HCT116 (cell line): ENCODE results near the gene HERC3. TPM values are rescaled to one million over a fixed set of nuclear protein-coding genes. Genes with fewer than 3 reads are reported as not detected.
A peak's percentile ranks its signal among the peaks of the same experiment; 100 is the strongest.

Experiments
- ATAC-seq: fragments of 200-7000 bp; cut with Tn5 transposase; 2 replicates; pipeline ENCODE4 v1.9.1; 2020; ENCODE audit warnings: mild to moderate bottlenecking, moderate library complexity
- BruUV-seq: library from RNA; stranded (reverse); fragments of 400-500 nt; replicated peaks from 2 replicates; lab custom pipeline; 2021; lab: Mats Ljungman, UMichigan
- CTCF ChIA-PET: fragments of 300-600 bp; sonication (Branson Sonifier 250); formaldehyde crosslinking; loops from one replicate; lab custom pipeline; 2021; ENCODE audit warnings: antibody characterized with exemption; lab: Charles Lee
- POLR2A ChIA-PET: fragments of 300-600, 350-600 bp; sonication (Branson Sonifier 250); formaldehyde crosslinking; loops from one replicate; lab custom pipeline; 2021; ENCODE audit warnings: antibody characterized with exemption; lab: Charles Lee
- RAD21 ChIA-PET, 2 experiments: fragments of 300-600 bp; sonication (Branson Sonifier 250); formaldehyde crosslinking; loops; one replicate each; lab custom pipeline; 2023; ENCODE audit warnings: low total read pairs in 2 of 2; ENCODE audit not compliant: uncharacterized antibody in 2 of 2, unreplicated experiment in 2 of 2, low non-redundant PET in 1 of 2; lab: Charles Lee
- DNase-seq: peaks from one replicate; pipeline ENCODE4 v3.0.0-alpha.2; 2010; ENCODE audit warnings: low read depth, low spot score
- H2AFZ ChIP-seq: fragments of 200-600 bp; shearing (Covaris generic), sonication (generic); 2 replicates; pipeline ENCODE4 v1.6.1; 2017; ENCODE audit warnings: low read depth, mixed run types, mixed read lengths, antibody characterized with exemption, low read length; ENCODE audit not compliant: poor library complexity, severe bottlenecking
- H3K27ac ChIP-seq: 2 replicates; pipeline ENCODE4 v1.5.1; 2012; ENCODE audit warnings: low read depth, low read length
- H3K27me3 ChIP-seq: fragments of 200-600 bp; sonication (generic); 2 replicates; pipeline ENCODE4 v1.6.1; 2016; ENCODE audit warnings: mixed run types, low read length, mixed read lengths; ENCODE audit not compliant: insufficient read depth
- H3K36me3 ChIP-seq, 2 experiments: fragments of 200-500 bp in 1 of 2; fragments of 200-600 bp in 1 of 2; sonication (Bioruptor generic) in 1 of 2; sonication (generic) in 1 of 2; 2 replicates each; pipeline versions ENCODE4 v1.5.1 to v1.6.1; 2014 to 2016; ENCODE audit warnings: low read length in 2 of 2, inconsistent platforms in 1 of 2, mixed read lengths in 1 of 2, mixed run types in 1 of 2; ENCODE audit not compliant: insufficient read depth in 2 of 2, control insufficient read depth in 1 of 2
- H3K4me1 ChIP-seq, 2 experiments: fragments of 200-600 bp in 1 of 2; sonication (generic) in 1 of 2; 2 replicates each; pipeline versions ENCODE4 v1.5.1 to v1.6.1; 2012 to 2017; ENCODE audit warnings: low read length in 2 of 2, inconsistent platforms in 1 of 2, mild to moderate bottlenecking in 1 of 2, mixed read lengths in 1 of 2, mixed run types in 1 of 2, moderate library complexity in 1 of 2; ENCODE audit not compliant: insufficient read depth in 2 of 2, control insufficient read depth in 1 of 2
- H3K4me2 ChIP-seq: fragments of 200-600 bp; sonication (generic); 2 replicates; pipeline ENCODE4 v1.6.1; 2017; ENCODE audit warnings: mixed run types, low read length, mixed read lengths
- H3K4me3 ChIP-seq, 2 experiments: fragments of 200-600 bp in 1 of 2; sonication (generic) in 1 of 2; replicated peaks in 1 of 2; 2 replicates each; pipeline ENCODE4 v1.5.1; 2011 to 2016; ENCODE audit warnings: low read length in 2 of 2, control low read depth in 1 of 2, low read depth in 1 of 2, mild to moderate bottlenecking in 1 of 2, mixed read lengths in 1 of 2, mixed run types in 1 of 2
- H3K79me2 ChIP-seq: fragments of 200-600 bp; sonication (generic); 2 replicates; pipeline ENCODE4 v1.6.1; 2017; ENCODE audit warnings: mild to moderate bottlenecking, mixed run types, low read length, moderate library complexity, mixed read lengths; ENCODE audit not compliant: insufficient read depth
- H3K9ac ChIP-seq: fragments of 200-600 bp; sonication (generic); 2 replicates; pipeline ENCODE4 v1.6.1; 2016; ENCODE audit warnings: low read length, mixed read lengths
- H3K9me2 ChIP-seq: fragments of 200-600 bp; sonication (generic), shearing (Covaris generic); 2 replicates; pipeline ENCODE4 v1.6.1; 2017; ENCODE audit warnings: mixed run types, mild to moderate bottlenecking, moderate library complexity; ENCODE audit not compliant: insufficient read depth
- H3K9me3 ChIP-seq, 2 experiments: fragments of 200-500 bp in 1 of 2; fragments of 200-600 bp in 1 of 2; sonication (Bioruptor generic) in 1 of 2; sonication (generic) in 1 of 2; 2 replicates each; pipeline ENCODE4 v1.6.1; 2014 to 2017; ENCODE audit warnings: low read length in 2 of 2, mixed read lengths in 2 of 2, inconsistent platforms in 1 of 2, low read depth in 1 of 2, mild to moderate bottlenecking in 1 of 2, mixed run types in 1 of 2, moderate library complexity in 1 of 2; ENCODE audit not compliant: control insufficient read depth in 1 of 2, insufficient read depth in 1 of 2
- H4K20me1 ChIP-seq: fragments of 200-600 bp; sonication (generic), shearing (Covaris generic); 2 replicates; pipeline ENCODE4 v1.6.1; 2017; ENCODE audit warnings: mixed run types, mild to moderate bottlenecking, moderate library complexity; ENCODE audit not compliant: insufficient read depth
- ATF3 ChIP-seq: IDR thresholded peaks from 2 replicates; pipeline ENCODE4 v1.6.1; 2012
- EZH2 ChIP-seq: fragments of 200-600 bp; sonication (generic); IDR thresholded peaks from 2 replicates; pipeline ENCODE4 v1.6.1; 2017; ENCODE audit warnings: antibody characterized with exemption, mixed run types
- RAD21 ChIP-seq: IDR thresholded peaks from 2 replicates; pipeline ENCODE4 v1.6.1; 2012; ENCODE audit warnings: low read depth, mild to moderate bottlenecking
- SP1 ChIP-seq: IDR thresholded peaks from 2 replicates; pipeline ENCODE4 v1.6.1; 2012; ENCODE audit warnings: low read depth
- TCF7L2 ChIP-seq: IDR thresholded peaks from 2 replicates; pipeline ENCODE4 v1.7.0; 2011; ENCODE audit warnings: borderline replicate concordance, inconsistent platforms; ENCODE audit not compliant: insufficient read depth, insufficient read length; ENCODE audit errors: extremely low read depth
- intact Hi-C: fragments of 100-400 bp; cut with micrococcal nuclease; formaldehyde crosslinking; loops from 2 replicates; pipeline ENCODE4 v1.10.0; 2022
- total RNA-seq: library from RNA; stranded (reverse); gene quantifications from one replicate; pipeline ENCODE4 v1.2.1, GENCODE V29; 2021; ENCODE audit not compliant: unreplicated experiment

The HERC3 gene
- total RNA-seq, 1 experiment from 2014 or later, result 10.8 TPM

- TF ChIP-seq ATF3, result no peak
These were observed 67.0 kb downstream of the HERC3 start (continued) for GRCh38 chr4:88659055-88659889.

DNA sequence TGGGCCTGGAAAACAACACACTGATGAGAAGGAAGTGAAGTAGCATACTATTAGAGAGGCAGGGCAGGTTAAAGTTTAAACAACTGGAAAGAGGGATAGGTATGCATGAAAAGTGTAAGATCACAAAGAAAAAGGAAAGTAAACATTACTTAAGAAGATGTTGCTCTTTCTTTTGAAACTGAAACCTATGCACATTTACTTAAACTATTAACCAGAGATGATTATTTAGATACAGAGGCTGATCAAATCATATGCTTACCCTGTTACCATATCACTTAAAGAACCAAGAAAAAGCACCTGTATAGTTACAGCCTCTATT lies 67.6 kb downstream of the HERC3 start:
- Histone ChIP-seq H3K79me2 (no peaks in the 10 kb centered on the region), H3K4me2 (0 out of 2 replicates have a peak overlapping the region, but pooled peaks have one; percentile 37), H2AFZ (no peak overlapping the region), H3K4me3 (no peak overlapping the region), H3K27me3 (no peaks in the 10 kb centered on the region), H3K9me3 (no peaks in the 10 kb centered on the region), H3K36me3 (no peaks in the 10 kb centered on the region), H3K9ac (no peak overlapping the region), H3K9me2 (no peaks in the 10 kb centered on the region), H3K4me1 (peaks cover 0 to 23% of the 10 kb centered on the region in 2 experiments; a peak in 3 of 4 replicates), H4K20me1 (no peaks in the 10 kb centered on the region), H3K27ac (no peak overlapping the region)
- no peak for DNase-seq
- RAD21 ChIA-PET, result interaction anchor here (0.6 to 1.4 kb wide), 4 partner anchors 120 to 289 kb away, joined by 4 to 17 read pairs (median 6); no protein-coding TSS in a partner anchor
- intact Hi-C loops, result loop anchor here (1.0 kb wide), 1 partner anchor 121 kb away; no protein-coding TSS in a partner anchor
- CTCF ChIA-PET, result interaction anchor here (1.0 to 1.9 kb wide), 11 partner anchors 10 to 441 kb away, joined by 3 to 71 read pairs (median 8); partner anchors contain the start of gene HERC6
- TF ChIP-seq EZH2 (no peak), RAD21 (no peak), SP1 (no peak), TCF7L2 (no peak)
- POLR2A ChIA-PET, result interaction anchor here (1.1 to 1.4 kb wide), 2 partner anchors 10 to 120 kb away, joined by 3 to 5 read pairs; no protein-coding TSS in a partner anchor
- BruUV-seq, result no TSS peak
- ATAC-seq, result no peak
